Frontal cortex (tissue), 4 donors: ENCODE data around the gene KCNIP1. TPM values are rescaled to one million over a fixed set of nuclear protein-coding genes. Genes with fewer than 3 reads are reported as not detected.
A peak's percentile ranks its signal among the peaks of the same experiment; 100 is the strongest.

Experiments
- DNase-seq, 2 donors: peaks; one replicate each; pipeline ENCODE4 v3.0.0; 2012; ENCODE audit warnings: low spot score in 2 of 2
- FAIRE-seq: peaks from 2 replicates; lab custom pipeline; 2012; peaks lifted over from hg19 to GRCh38; lab: Jason Lieb, UNC
- total RNA-seq: library from RNA; depleted of rRNA; stranded (reverse); fragments of >200 nt; gene quantifications from one replicate; pipeline ENCODE4 v1.2.3, GENCODE V29; 2014
- donor health status: control.
- donor health status: control.
- donor health status: control.

Gene KCNIP1
- total RNA-seq, 1 donor from 2014 or later: 15.5 TPM

DNA sequence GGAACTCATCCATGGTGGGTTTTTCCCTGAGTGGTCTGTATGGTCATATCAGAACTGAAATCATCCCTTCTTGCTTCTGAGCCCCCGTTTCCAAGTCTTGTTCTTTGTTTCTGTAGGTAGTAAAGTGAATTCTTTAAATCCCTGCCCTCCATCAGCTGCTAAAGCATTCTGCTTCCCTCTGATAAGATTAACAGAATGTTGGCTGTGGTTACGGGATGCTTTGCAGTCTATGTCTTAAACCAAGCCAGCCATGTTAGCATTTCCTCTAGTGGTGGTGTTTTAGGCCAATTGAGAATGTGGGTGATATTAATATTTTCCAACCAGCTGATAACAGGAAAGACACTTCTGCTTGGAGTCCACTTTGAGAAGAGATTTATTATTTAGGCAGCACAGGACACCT lies 22.0 kb upstream of the KCNIP1 start:
- no peak for DNase-seq
- FAIRE-seq: no peak

DNA sequence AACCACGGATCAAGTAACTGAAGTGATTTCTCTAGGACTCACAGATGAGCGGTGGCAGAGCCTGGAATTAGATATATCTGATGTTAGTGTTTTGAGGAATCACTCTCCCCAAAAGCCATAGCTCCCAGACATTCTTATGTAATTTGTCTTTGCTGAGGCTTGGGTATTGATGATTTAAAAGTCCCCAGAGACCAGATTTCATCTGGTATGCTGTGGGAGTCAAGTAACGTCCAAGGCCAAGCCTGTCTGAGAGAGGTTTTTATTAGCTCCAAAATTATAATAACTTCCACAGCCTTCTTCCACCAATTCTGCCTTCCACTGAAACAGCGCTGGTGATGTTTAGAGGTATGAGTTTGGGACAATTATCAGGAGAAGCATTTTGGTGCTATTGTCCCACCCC lies 21.3 kb upstream of the KCNIP1 start:
- no peak for DNase-seq
- no peak for FAIRE-seq

DNA sequence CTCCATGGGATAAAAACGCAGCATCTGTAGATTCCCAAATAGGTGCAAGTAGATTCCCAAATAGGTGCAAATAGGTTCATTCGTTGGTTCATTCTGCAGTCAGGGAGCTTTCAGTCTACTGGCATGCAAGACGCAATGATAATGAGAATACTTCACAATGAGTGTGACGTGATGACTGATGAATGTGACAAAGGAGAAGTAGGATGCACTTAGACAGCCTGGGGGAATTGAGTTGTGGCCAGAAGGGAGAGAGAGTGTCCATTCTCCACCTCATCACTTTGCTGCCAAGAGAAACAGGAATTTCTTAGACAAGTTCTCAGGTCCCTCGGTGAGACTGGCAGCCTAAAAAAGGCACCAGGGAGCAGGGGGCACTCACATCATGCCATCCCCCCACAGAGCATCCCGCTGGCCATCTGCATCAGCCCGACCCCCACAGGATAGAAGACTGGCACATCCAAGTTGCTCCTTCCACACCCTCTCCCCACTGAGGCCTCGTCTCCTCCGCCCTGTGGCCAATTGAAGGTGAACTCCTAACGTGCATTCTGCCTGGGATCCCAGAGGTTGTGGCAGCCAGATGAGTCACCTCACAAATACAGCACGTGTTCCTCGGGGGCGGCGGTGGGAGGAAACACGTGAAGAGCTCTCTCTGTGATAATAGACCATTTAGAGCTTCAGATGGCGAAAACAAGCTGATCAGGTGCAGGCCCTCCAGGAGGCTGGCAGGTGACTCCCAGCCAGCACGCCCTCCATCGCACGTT lies 19.9 kb upstream of the KCNIP1 start:
- FAIRE-seq (no peak), DNase-seq (no peak)

DNA sequence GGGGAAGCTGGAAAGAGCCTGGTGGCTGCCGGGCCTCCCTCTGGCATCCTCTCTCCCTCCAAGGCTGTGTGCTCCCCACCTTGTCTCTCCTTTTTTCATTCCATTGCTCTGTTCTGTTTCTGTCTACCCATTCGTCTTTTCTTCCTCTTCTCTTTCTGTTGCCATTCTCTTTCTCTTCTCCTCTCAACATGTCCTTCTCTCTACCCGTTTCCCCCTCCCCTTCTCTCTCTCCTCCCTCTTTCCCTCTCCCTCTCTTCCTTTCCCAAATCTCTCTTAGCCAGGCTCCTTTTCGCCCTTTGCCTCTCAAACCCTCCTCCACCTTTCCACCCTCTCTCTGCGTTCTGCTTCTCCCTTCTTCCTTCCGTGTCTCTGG lies 19.4 kb upstream of the KCNIP1 start:
- FAIRE-seq: no peak
- no peak for DNase-seq

DNA sequence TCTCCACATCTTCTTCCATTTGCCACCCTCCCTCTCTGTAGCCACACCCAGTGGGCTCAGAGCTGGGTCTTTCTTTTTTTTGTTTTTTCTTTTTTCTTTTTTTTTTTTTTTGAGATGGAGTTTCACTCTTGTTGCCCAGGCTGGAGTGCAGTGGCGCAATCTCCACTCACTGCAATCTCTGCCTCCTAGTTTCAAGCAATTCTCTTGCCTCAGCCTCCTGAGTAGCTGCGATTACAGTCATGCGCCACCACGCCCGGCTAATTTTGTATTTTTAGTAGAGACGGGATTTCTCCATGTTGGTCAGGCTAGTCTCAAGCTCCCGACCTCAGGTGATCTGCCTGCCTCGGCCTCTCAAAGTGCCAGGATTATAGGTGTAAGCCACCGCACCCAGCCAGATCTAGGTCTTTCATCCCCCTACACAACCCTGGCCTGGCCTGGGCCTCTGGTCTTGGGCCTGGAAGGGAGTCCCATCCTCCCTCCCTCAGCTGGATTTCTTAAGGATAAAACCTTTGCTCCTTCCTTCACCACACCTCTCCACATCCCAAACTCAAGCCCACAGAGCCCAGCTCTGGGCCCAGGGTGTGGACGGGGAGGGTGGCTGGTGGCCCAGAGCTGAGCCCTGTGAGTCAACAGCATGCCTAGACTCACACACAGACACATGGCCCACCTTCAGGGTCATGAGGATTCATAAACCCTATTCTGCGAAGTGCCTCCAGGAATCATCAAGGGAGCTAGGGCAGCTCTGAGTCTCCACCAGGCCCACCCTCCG lies 18.8 kb upstream of the KCNIP1 start:
- DNase-seq (no peak), FAIRE-seq (no peak)

- no peak for DNase-seq
- FAIRE-seq: no peak
Measured at GRCh38 chr5:170485616-170485911, 18.3 kb upstream of the KCNIP1 start.

GRCh38 chr5:170486371-170486770 lies 17.4 kb upstream of the KCNIP1 start:
- DNase-seq (no peak), FAIRE-seq (no peak)

DNA sequence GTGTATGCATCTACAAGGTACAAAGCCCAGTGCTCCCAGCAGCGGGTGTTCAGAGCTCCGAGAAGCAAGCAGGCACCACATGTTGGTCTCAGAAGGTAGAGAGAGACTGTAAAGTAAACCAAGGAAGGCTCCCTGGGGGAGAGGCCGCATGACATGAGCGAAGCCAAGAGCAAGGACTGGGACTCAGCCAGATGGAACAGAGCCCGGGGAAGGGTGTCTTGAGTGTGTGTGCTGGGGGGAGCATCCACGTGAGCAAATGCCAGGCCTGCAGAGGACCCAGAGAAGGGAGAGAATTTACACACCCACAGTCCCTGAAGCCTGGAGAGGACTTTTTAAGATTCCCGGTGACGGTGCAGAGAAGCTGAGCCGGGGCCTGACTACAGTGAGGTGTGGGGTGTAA lies 15.2 kb upstream of the KCNIP1 start:
- DNase-seq: no peak
- FAIRE-seq: no peak

DNA sequence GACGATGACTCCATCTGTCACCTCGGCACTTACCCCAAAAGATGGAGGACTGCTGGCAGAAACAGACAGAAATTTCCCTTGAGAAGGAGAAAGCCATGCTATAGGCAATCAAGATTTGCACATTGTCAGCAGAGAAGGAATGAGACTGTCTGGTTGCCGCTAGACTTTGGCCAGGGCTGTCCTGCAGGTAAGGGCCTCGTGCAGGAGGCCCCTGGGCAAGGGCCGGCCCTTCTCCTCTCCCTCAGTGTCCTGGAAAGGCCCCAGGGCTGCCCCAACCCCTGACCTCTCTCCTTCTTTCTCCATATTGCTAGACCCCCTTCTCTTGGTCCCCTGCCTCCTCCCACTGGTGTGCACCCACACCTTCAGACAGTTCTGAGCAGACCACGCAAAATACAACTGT lies 14.6 kb upstream of the KCNIP1 start:
- FAIRE-seq (no peak), DNase-seq (no peak)

- DNase-seq (no peak), FAIRE-seq (no peak)
Measured at GRCh38 chr5:170490381-170490780, 13.4 kb upstream of the KCNIP1 start.

DNA sequence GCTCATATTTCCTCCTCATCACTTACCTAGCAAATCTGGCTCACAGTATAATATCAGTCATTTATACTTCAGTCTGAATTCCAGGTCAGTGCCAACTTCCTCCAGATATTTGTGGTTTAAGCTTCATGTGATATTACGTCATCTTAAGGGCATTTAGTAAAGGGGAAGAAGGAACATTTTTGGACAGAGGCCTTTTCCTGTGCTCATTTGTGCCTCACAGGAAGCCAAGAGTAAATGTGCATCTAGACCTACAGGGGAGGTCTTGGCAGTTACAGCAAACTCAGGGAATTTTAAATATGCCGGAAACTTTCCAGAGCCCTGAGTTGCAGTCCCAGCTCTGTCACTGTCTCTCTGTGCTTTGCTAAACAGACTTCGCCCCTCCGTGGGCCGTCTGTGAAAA lies 12.3 kb upstream of the KCNIP1 start:
- no peak for DNase-seq
- FAIRE-seq: no peak

- FAIRE-seq: no peak
- DNase-seq: no peak
Measured at GRCh38 chr5:170493028-170493820, 10.6 kb upstream of the KCNIP1 start.

GRCh38 chr5:170494041-170494440 lies 9.8 kb upstream of the KCNIP1 start:
- no peak for DNase-seq

DNA sequence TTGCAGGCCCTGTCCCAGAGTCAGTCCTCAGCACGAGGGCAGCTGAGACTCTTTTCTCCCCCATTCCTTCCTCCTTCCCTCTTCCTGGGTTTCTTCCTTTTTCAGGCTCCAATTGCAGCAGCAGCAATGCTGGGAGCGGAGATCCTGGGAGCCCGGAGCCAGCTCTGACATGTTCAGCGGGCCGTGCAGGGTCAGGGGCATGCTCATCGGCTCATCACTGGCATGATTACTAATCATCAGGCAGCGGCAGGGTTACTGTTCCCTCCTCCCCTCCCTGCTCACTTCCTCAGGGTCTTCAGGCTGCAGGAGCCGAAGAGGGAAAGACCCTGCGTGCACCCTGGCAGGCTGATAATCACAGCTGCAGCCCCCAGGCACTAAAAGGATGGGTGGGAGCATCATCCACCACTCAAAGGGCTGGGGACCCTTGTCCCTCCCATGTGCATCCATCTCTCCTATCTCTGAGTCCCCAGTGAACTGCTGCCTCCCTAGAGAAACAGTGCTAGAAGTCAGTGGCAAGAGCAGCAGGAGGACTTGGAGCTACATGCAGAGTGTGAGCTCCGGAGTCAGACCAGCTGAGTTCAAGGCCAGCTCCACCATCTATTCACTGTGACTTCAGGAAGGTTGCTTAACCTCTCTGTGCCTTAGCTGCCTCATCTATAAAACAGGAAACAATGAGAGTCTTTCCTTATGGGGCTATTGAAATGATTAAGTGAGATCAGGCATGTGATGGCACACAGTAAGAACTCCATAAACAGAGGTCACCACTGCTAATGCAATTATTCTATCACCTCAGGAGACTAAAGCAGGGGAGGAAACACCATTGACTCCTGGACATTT lies 7.8 kb upstream of the KCNIP1 start:
- FAIRE-seq (no peak), DNase-seq (no peak)

More at GRCh38 chr5:170494041-170494440, 9.8 kb upstream of the KCNIP1 start:
- no peak for FAIRE-seq

DNA sequence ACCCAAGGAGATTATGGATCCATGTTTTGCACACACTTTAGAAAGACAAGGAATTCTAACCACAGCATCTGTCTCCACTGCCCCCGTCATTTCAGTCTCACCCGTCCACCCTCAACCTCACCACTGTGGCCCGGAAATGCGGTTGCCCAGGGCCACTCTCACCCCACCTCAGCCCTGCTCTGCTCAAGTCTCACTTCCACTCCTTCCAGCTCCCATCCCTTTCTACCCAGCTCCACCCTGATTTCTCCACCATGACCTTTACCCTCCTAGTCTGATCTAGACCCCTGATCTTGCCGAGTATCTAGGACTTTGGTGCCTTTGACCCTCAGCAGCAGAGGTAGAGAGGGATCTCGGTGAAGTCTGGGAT lies 7.2 kb upstream of the KCNIP1 start:
- FAIRE-seq: no peak
- DNase-seq: no peak

GRCh38 chr5:170497311-170498038 lies 6.3 kb upstream of the KCNIP1 start:
- DNase-seq: peak in 1 of 2 donors; percentile 34
- no peak for FAIRE-seq

GRCh38 chr5:170498811-170499351 lies 4.9 kb upstream of the KCNIP1 start:
- DNase-seq (no peak), FAIRE-seq (no peak)

GRCh38 chr5:170499621-170500020 lies 4.2 kb upstream of the KCNIP1 start:
- no peak for DNase-seq
- no peak for FAIRE-seq

GRCh38 chr5:170501361-170501760 lies 2.5 kb upstream of the KCNIP1 start:
- FAIRE-seq (no peak), DNase-seq (no peak)
